Thyroid gland (tissue), 4 donors: ENCODE data around the gene SYT15.

Experiments
- CTCF ChIP-seq, 6 experiments: fragments of 200-600 bp in 3 of 6; fragments of 450-650 bp in 3 of 6; sonication (generic) in 3 of 6; IDR thresholded peaks; one replicate each; pipeline ENCODE4 v1.5.1; 2016 to 2019; ENCODE audit warnings: antibody characterized with exemption in 6 of 6, mild to moderate bottlenecking in 2 of 6, inconsistent platforms in 1 of 6, moderate library complexity in 1 of 6
- POLR2A ChIP-seq, 2 donors: fragments of 450-650 bp; IDR thresholded peaks; one replicate each; pipeline ENCODE4 v1.6.1; 2017; ENCODE audit warnings: antibody characterized with exemption in 2 of 2, mild to moderate bottlenecking in 2 of 2, moderate library complexity in 1 of 2

- TF ChIP-seq CTCF (IDR thresholded peaks at IDR 0.05) (peak in 1 of 6 experiments; percentile 15), POLR2A (IDR thresholded peaks at IDR 0.05) (no peak)
Observed at GRCh38 chr10:46557319-46558121, 21.4 kb upstream of the SYT15 start.
